Measurements from ENCODE around the gene STYXL1.

- TF ChIP-seq YY1 (IDR thresholded peaks at IDR 0.05; ENCODE audit: insufficient read depth, insufficient read length) (no peak), SUZ12 (IDR thresholded peaks at IDR 0.05; ENCODE audit: extremely low read depth, insufficient read depth, insufficient read length) (no peak)
Measured at GRCh38 chr7:75962607-75963380, 85.0 kb downstream of the STYXL1 start.
